IMR-90 (cell line): Measurements from ENCODE around the gene TNNI3K. TPM values are rescaled to one million over a fixed set of nuclear protein-coding genes. Genes with fewer than 3 reads are reported as not detected.

Source experiments
- polyA plus RNA-seq, 3 experiments: library from polyadenylated mRNA; depleted of rRNA; stranded (reverse); fragments of >200 nt; gene quantifications; 2 replicates each; pipeline ENCODE4 v1.2.3, GENCODE V29; 2012; ENCODE audit warnings: low replicate concordance in 1 of 3
- total RNA-seq: library from RNA; depleted of rRNA; stranded (reverse); fragments of >200 nt; gene quantifications from 2 replicates; pipeline ENCODE4 v1.2.3, GENCODE V29; 2012; rRNA removed

Gene TNNI3K
- total and polyA plus RNA-seq, 2 of the 4 experiments (the other 2 are of a cell fraction), result 0.90 to 1.3 TPM

Other genes starting within 250 kb of the TNNI3K start
- gene LRRIQ3, start 37.2 kb upstream of the TNNI3K start, total RNA-seq, result 1.8 and 3.1 TPM in 2 replicates
- 0.67 and 1.2 TPM in 2 replicates for gene LRRIQ3, start 37.2 kb upstream of the TNNI3K start, polyA plus RNA-seq (2012; rRNA removed)
- gene FPGT, start 37.1 kb upstream of the TNNI3K start, total RNA-seq, result 13.3 and 23.6 TPM in 2 replicates
- gene FPGT, start 37.1 kb upstream of the TNNI3K start, polyA plus RNA-seq (2012; rRNA removed), result 5.5 and 9.4 TPM in 2 replicates